Islet precursor cell (in vitro differentiated cells): ENCODE results near the gene CTNNA3.
"Not testable (repeated sequence)": the region's sequence is repeated elsewhere in the genome, so short reads cannot be mapped to it uniquely, and the experiment has no call there.

Experiments
- DNase-seq: peaks from one replicate; pipeline ENCODE4 v3.0.0-alpha.2; 2018

The CTNNA3 gene

GRCh38 chr10:67230680-67231500 lies 465.1 kb downstream of the CTNNA3 start:
- DNase-seq: peak; percentile 63

DNA sequence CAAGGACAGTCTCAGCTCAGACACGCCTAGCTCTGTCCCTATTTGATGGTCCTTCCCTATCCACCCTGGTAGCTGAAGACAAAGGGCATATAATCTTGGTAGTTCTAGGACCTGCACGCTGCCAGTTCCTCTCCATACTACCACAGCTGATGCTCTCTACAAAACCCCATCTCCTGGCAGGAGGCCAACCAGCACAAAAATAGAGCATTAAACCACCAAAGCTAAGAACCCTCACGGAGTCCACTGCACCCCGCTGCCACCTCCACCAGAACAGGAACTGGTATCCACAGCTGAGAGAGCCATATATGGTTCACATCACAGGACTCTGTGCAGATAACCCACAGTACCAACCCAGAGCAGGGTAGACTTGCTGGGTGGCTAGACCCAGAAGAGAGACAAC lies 470.8 kb downstream of the CTNNA3 start:
- DNase-seq: no peak

DNA sequence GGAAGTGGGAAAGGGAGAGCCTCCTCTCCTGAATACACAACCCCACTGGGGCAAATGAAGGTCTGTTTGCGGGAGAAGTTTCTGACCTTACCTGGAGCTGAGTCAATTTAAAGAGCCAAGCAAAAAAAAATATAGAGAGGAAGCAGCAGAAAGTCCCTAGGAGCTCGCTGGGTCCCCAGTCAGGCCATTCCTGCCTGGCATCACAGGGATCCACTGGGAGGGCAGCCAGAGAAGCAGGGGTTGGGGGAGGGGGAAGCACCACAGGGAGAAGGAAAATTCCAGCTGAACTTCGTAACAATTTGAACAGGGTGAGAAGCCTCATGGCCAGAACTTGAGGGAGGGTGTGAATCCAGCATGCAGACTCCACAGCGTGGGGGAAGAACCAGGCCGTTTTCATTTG lies 471.4 kb downstream of the CTNNA3 start:
- DNase-seq: no peak

DNA sequence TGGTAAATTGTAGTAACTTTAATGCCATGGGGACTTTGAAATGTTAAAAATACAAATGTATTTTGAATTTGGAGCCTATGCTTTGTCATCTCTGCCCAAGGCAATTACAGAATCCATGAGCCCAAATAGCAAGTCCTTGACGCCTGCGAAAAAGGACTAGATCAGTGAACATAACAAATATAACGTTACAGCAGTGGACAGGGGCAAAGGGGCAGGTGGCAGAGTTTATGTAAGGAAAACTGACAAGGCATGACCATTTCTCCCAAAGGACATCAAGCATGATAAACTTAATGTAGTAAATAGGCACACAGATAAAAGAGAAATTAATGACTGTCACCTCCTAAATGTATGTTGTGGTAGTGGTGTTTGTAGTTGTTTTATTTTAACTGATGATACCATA lies 473.1 kb downstream of the CTNNA3 start:
- DNase-seq: no peak

DNA sequence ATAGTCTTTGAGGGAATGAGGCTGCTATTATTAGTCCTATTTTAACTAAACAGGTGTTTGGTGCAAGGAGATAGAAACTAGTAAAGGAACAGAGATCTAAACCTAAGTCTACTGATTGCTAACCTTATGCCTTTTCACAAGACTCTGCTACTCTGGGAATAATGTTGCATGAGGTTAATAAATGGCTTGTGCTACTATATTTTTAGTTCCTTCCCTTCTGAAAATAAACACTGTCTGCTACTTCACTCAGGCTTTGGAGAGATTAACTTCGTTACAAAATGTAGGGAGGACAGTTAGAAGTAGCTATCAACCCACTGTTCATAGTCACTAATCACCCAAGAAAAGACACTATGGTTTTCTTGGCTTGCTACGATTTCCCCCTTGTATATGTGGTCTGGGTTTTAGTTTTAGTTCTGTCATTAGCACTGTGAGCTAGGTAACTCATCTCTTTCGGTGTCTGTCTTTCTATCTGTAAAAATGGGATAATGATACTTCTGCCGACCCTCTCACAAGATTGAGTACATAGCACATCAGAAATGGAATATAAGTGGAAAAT lies 474.0 kb downstream of the CTNNA3 start:
- no peak for DNase-seq

GRCh38 chr10:67211680-67212079 lies 484.3 kb downstream of the CTNNA3 start:
- no peak for DNase-seq

DNA sequence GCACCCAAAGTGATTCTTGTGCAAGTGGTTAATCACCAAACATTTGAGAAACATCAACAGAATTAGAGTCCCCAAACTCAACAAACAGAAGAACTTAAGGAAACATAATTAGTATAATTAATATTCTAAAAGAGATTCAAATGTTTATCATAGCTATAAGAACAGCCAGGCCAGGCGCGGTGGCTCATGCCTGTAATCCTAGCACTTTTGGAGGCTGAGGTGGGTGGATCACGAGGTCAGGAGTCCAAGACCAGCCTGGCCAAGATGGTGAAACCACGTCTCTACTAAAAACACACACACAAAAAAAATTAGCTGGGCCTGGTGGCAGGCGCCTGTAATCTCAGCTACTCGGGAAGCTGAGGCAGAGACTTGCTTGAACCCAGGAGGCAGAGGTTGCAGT lies 488.1 kb downstream of the CTNNA3 start:
- not testable (repeated sequence) for DNase-seq

DNA sequence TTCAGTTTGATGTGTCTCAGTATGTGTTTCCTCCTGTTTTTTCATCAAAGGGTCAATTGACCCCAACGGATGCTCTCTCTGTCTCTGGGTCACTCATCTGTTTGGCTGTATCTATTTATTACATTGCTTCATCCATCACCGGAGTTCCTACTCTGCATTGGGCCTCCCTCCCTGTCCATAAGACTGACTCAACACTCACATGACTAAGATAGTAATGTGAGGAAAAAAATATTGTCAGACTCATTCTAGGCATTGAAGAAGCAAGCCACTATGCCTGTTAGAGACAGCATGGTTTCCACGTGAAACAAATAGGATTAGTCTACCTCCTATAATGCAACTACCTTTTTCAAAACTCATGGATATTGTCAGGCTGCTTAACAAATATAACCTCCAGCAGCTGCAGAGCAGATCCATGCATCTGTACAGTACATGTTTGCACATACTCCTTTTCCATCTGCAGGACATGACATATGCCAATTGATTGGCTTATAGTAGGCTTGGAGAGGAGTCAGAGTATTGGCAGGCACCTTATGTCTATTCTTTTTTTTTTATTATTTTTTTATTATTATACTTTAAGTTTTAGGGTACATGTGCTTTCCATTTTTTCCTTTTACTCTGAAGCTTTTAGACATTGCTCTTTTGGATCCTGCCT lies 495.0 kb downstream of the CTNNA3 start:
- DNase-seq: no peak

DNA sequence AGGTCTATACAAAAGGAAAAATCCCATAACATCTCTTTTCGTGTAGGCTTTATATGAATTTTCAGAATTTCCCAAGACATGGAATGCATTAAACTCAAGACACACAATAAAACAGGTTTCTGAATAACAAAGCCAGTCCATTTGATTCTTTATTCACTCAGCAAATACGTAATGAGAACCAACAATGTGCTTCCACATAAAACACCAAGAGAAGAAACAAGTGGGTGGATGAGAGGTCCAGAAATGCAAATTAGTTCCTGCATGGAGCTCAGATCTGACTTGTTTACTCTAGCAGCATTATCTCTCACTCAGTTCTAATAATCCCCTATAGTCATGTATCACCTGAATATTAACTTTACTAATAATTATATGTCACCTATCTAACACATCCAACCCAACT lies 520.6 kb downstream of the CTNNA3 start:
- no peak for DNase-seq

DNA sequence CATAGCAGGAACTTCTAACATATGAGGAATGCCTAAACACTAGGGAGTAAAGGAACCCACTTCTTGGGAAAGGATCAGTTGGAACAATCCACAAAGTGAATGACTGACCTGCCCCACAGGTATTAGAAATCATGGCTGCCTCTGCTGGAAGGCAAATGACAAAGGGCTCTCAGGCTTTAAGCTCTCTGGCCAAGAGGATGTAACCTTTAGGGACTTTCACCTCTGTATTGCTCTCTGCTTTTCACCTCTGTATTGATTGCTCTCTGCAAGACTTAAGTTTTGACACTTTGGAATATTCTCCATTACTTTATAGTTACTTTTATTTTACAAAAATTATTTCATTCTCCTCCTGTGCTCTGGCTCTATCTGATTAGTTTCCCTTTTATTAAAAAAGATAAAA lies 522.2 kb downstream of the CTNNA3 start:
- DNase-seq: no peak

DNA sequence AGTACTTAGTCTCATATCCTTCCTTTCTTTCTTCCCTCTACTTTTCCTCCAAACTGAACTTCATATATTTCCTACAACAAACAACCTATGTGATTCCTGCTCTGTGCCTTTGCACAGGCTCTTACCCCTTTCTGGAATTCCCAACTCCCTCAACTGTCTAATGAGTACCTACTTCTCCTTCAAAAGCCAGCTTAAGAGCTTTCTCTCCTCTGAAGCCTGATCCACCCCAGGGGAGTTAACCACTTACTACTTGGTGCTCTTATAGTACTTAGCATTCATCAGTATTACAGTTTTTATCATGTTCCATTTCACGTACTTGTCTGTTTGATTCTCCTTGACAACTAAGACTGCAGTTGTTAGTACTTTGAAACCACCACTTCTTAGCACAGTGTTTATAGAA lies 524.0 kb downstream of the CTNNA3 start:
- no peak for DNase-seq

- no peak for DNase-seq
These were observed 539.8 kb downstream of the CTNNA3 start for GRCh38 chr10:67156239-67156638.

GRCh38 chr10:67151471-67151870 lies 544.5 kb downstream of the CTNNA3 start:
- no peak for DNase-seq

GRCh38 chr10:67144530-67144929 lies 551.5 kb downstream of the CTNNA3 start:
- DNase-seq: no peak

DNA sequence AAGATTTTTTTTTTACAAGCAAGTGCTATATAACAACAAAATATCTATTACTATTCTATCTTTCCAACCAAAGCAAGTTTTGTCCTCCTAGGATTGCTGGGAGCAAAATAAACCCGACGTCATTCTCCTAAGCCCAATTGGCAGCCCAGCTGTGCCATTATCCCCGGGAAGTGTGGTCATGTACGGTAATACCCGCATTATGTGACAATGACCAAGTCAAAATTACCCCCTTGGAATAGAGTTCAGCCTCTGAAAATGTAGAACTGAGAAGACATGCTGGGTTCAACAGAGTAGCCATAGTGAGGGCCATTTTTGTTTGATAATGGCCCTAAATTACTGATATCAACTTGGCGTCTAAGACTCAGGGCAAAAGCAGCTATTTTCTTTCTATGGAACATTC lies 554.7 kb downstream of the CTNNA3 start:
- DNase-seq: no peak

- DNase-seq: no peak
These were observed 555.4 kb downstream of the CTNNA3 start for GRCh38 chr10:67140641-67141040.

- no peak for DNase-seq
These were observed 568.6 kb downstream of the CTNNA3 start for GRCh38 chr10:67127441-67127840.

DNA sequence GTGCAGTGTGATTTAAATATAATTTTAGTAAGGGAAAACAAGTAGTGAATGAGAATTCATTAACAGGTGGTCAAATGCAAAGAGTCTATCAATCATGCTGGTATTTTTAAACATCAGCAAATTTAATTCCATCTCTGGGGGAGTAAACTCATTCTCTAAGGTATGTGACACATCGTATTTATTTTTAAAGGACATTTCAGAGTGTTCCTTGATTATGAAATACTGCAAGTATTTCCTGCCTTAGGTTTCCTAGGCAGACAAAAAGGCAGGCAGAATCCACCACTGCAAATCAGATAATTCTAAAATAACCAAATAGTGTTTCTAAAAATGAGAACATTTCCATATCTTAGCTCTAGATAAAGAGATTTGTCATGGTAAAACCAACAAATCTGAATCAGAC lies 576.3 kb downstream of the CTNNA3 start:
- DNase-seq: no peak

DNA sequence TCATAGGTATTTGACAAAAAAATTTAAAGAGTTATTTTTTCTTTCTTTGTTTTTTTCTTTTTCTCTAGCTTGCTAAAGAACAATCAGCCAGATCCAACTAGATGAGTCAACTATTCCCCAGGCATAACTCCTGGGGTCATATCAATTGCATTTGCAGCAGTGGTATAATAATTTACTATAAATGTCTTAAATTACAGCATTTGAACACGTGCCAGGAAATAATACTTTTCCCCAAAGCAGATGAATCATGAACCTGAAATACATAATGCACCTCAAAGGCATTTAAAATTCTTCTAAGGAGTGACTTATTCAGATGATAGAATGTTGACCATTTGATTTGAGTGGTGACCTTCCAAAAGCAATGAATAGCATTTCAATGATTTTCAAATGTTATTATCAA lies 580.0 kb downstream of the CTNNA3 start:
- DNase-seq: no peak

DNA sequence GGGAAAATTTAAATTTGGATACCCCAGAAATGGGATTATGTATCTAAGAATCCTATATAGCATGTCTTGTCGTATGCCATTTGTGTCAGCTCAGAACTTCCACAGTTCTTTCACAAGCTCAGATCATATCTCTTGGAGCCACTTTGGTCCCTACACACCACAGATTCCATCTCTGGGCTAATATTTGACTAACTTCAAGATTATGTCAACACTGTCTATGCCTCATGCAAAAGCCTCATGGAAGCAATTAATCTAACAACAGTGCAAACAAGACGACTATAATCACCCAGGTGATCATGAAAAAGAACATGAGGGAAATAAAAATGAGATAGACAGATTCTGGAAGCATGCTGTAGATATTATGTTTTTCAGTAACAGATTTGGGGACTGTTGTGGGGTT lies 581.0 kb downstream of the CTNNA3 start:
- DNase-seq: no peak

- DNase-seq: no peak
These were observed 583.2 kb downstream of the CTNNA3 start for GRCh38 chr10:67112765-67113164.

- DNase-seq: no peak
These were observed 585.7 kb downstream of the CTNNA3 start for GRCh38 chr10:67110286-67110685.

GRCh38 chr10:67107670-67108069 lies 588.3 kb downstream of the CTNNA3 start:
- no peak for DNase-seq

DNA sequence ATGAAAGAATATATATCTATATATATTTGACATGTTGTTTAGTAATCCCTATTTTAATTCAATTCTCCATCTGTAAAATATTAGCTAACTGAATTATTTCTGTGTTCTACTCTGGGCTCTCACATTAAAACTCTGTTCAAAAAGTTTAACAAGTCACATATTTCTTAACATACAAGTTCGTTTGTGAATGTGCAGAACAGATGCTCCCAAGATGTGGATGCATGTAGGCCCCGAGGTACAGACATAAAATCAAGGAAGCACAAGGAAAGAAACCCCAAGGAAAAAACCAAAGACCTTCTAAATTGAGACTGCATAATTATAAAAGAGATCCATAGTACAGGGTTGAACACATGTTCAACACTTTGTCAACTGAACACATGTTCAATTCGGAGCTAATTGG lies 595.0 kb downstream of the CTNNA3 start:
- DNase-seq: no peak
